Neuronal stem cell (in vitro differentiated cells): Measurements from ENCODE around the gene CMAS. TPM values are rescaled to one million over a fixed set of nuclear protein-coding genes. Genes with fewer than 3 reads are reported as not detected.

Source experiments
- DNase-seq: peaks from one replicate; pipeline ENCODE4 v3.0.0-alpha.2; 2013; ENCODE audit warnings: low spot score
- H2AFZ ChIP-seq: one replicate; pipeline ENCODE4 v1.6.1; 2013; ENCODE audit warnings: mild to moderate bottlenecking, low read length, inconsistent platforms
- H2AK5ac ChIP-seq: 2 replicates; pipeline ENCODE4 v1.6.1; 2013; ENCODE audit warnings: low read depth, mild to moderate bottlenecking, inconsistent platforms, low read length, moderate library complexity, mixed read lengths
- H2BK120ac ChIP-seq: 2 replicates; pipeline ENCODE4 v1.6.1; 2013; ENCODE audit warnings: low read depth, mild to moderate bottlenecking, inconsistent platforms, low read length, moderate library complexity, mixed read lengths
- H2BK12ac ChIP-seq: one replicate; pipeline ENCODE4 v1.6.1; 2013; ENCODE audit warnings: low read length, inconsistent platforms
- H2BK15ac ChIP-seq: 2 replicates; pipeline ENCODE4 v1.6.1; 2013; ENCODE audit warnings: mild to moderate bottlenecking, low read length, inconsistent platforms, mixed read lengths
- H2BK5ac ChIP-seq: one replicate; pipeline ENCODE4 v1.6.1; 2013; ENCODE audit warnings: inconsistent platforms, mild to moderate bottlenecking, low read length, moderate library complexity
- H3K14ac ChIP-seq: one replicate; pipeline ENCODE4 v1.6.1; 2013; ENCODE audit warnings: low read length, inconsistent platforms
- H3K18ac ChIP-seq: 2 replicates; pipeline ENCODE4 v1.6.1; 2013; ENCODE audit warnings: low read length, inconsistent platforms
- H3K23ac ChIP-seq: 2 replicates; pipeline ENCODE4 v1.6.1; 2013; ENCODE audit warnings: low read depth, mild to moderate bottlenecking, mixed read lengths, low read length, inconsistent platforms; ENCODE audit not compliant: poor library complexity
- H3K27ac ChIP-seq: replicated peaks from 3 replicates; pipeline ENCODE4 v1.5.1; 2013; ENCODE audit warnings: low read length, inconsistent platforms
- H3K27me3 ChIP-seq, 3 experiments: 2 replicates each; pipeline ENCODE4 v1.6.1; 2013; ENCODE audit warnings: low read length in 3 of 3, mild to moderate bottlenecking in 2 of 3, inconsistent platforms in 1 of 3, low read depth in 1 of 3, mixed read lengths in 1 of 3, moderate library complexity in 1 of 3; ENCODE audit not compliant: control insufficient read depth in 3 of 3, insufficient read depth in 3 of 3
- H3K36me3 ChIP-seq, 2 donors: replicated peaks in 1 of 2; 2 replicates each; pipeline ENCODE4 v1.6.1; 2013; ENCODE audit warnings: low read length in 2 of 2; ENCODE audit not compliant: control insufficient read depth in 2 of 2, insufficient read depth in 2 of 2
- H3K4ac ChIP-seq: 2 replicates; pipeline ENCODE4 v1.6.1; 2013; ENCODE audit warnings: inconsistent platforms, mild to moderate bottlenecking, low read length, moderate library complexity
- H3K4me1 ChIP-seq, 2 donors: 1 replicate in 1 of 2; 2 replicates in 1 of 2; pipeline ENCODE4 v1.6.1; 2013; ENCODE audit warnings: low read length in 2 of 2, low read depth in 1 of 2; ENCODE audit not compliant: control insufficient read depth in 2 of 2, insufficient read depth in 1 of 2
- H3K4me2 ChIP-seq: one replicate; pipeline ENCODE4 v1.6.1; 2013; ENCODE audit warnings: mild to moderate bottlenecking, low read length, inconsistent platforms; ENCODE audit not compliant: insufficient read depth, poor library complexity, severe bottlenecking
- H3K4me3 ChIP-seq, 2 donors: 2 replicates each; pipeline ENCODE4 v1.5.1; 2013; ENCODE audit warnings: low read length in 2 of 2, mild to moderate bottlenecking in 2 of 2, inconsistent platforms in 1 of 2, moderate library complexity in 1 of 2
- H3K79me1 ChIP-seq: one replicate; pipeline ENCODE4 v1.6.1; 2013; ENCODE audit warnings: low read depth, mild to moderate bottlenecking, inconsistent platforms, low read length, moderate library complexity
- H3K9ac ChIP-seq: one replicate; pipeline ENCODE4 v1.6.1; 2013; ENCODE audit warnings: mild to moderate bottlenecking, low read depth, low read length, inconsistent platforms; ENCODE audit not compliant: poor library complexity
- H3K9me3 ChIP-seq, 2 donors: replicated peaks in 1 of 2; 2 replicates each; pipeline versions ENCODE3 to v1.6.1; 2013; ENCODE audit warnings: low read length in 2 of 2, mild to moderate bottlenecking in 2 of 2, inconsistent platforms in 1 of 2, low read depth in 1 of 2, mixed read lengths in 1 of 2, moderate library complexity in 1 of 2; ENCODE audit not compliant: control insufficient read depth in 2 of 2, insufficient read depth in 1 of 2
- H4K8ac ChIP-seq: one replicate; pipeline ENCODE4 v1.6.1; 2013; ENCODE audit warnings: low read depth, mild to moderate bottlenecking, inconsistent platforms, low read length, moderate library complexity
- H4K91ac ChIP-seq: one replicate; pipeline ENCODE4 v1.6.1; 2013; ENCODE audit warnings: low read length, low read depth, mild to moderate bottlenecking, inconsistent platforms; ENCODE audit not compliant: poor library complexity
- WGBS, 2 donors: extraction: QIAGEN DNeasy Blood & Tissue Kit; methylation state at CpG; one replicate each; pipeline ENCODE4 v1.1.7; 2013; ENCODE audit warnings: missing lambda C conversion rate in 2 of 2, mixed read lengths in 1 of 2; ENCODE audit not compliant: insufficient read length in 2 of 2, insufficient replicate concordance in 1 of 2; ENCODE audit errors: extremely low coverage in 2 of 2; 5-methylcytosine and 5-hydroxymethylcytosine counted together
- polyA plus RNA-seq, 2 experiments: library from polyadenylated mRNA; stranded (reverse); fragments of 200-250 nt; gene quantifications; one replicate each; pipeline ENCODE4 v1.2.3, GENCODE V29; 2013

CMAS gene
- 37.7 TPM for polyA plus RNA-seq (2013, experiment 1 of 2)
- polyA plus RNA-seq (2013, experiment 2 of 2) = 38.7 TPM

DNA sequence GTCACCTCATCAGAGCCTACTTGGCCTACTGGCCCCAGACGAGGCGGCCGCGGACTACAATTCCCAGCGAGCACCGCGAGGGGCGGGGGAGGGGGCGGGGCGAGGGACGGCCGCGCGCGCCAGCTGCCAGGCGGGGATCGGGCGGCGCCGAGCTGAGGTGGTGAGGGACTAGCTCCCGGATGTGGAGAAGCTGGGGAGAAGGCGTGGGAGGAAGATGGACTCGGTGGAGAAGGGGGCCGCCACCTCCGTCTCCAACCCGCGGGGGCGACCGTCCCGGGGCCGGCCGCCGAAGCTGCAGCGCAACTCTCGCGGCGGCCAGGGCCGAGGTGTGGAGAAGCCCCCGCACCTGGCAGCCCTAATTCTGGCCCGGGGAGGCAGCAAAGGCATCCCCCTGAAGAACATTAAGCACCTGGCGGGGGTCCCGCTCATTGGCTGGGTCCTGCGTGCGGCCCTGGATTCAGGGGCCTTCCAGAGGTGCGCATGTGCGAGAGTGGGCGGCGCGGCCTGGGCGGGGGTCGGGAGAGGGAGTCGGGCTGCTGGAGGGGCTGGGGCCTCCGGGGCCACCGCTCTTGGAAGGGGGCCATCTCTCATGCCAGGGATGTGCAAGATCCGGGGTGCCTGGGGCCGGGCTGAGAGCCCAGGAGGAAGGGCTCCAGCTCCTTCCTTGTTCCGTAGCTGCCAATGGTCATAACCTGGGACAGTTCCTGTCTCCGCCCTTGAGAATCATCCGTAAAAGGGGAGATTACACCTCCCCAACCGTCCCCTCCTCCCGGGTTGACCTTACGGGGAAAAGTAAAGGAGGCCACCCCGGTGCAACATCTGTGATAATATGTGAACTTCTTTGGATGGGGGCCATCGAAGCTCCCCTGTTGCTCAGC, at the start of gene CMAS:
CMAS (plus strand) TSS at position 129 of the 878 bp plus-strand sequence; CDS start at position 215, 86 bp downstream.
- H3K27ac ChIP-seq = peak within 1 kb of the TSS; percentile 87
- peaks cover 0 to 23% of the 10 kb centered on the region in 2 donors for H3K36me3 ChIP-seq
- H2BK12ac ChIP-seq = no peak within 1 kb of the TSS
- no peak within 1 kb of the TSS for H4K91ac ChIP-seq
- peak; percentile 73 for DNase-seq
- H3K79me1 ChIP-seq = no peaks in the 10 kb centered on the region
- no peaks in the 10 kb centered on the region for H3K27me3 ChIP-seq
- H3K14ac ChIP-seq = peak within 1 kb of the TSS; percentile 79
- no peak within 1 kb of the TSS for H3K4ac ChIP-seq
- peak within 1 kb of the TSS; percentile 93 for H3K18ac ChIP-seq
- H3K9ac ChIP-seq = peak within 1 kb of the TSS; percentile 84
- no peak within 1 kb of the TSS for H2AK5ac ChIP-seq
- peak within 1 kb of the TSS; percentile 62 to 84 for H3K4me3 ChIP-seq
- peak within 1 kb of the TSS; percentile 72 for H2BK15ac ChIP-seq
- H2AFZ ChIP-seq = peak within 1 kb of the TSS; percentile 98
- H3K23ac ChIP-seq = peak within 1 kb of the TSS; percentile 62
- peaks cover 2 to 4% of the 10 kb centered on the region in 2 donors for H3K4me1 ChIP-seq
- H4K8ac ChIP-seq = no peak within 1 kb of the TSS
- H3K9me3 ChIP-seq = no peaks in the 10 kb centered on the region
- H2BK120ac ChIP-seq = peak within 1 kb of the TSS; percentile 62
- no CpG with 5 or more reads among the region's 64 CpGs for WGBS, 2 donors
- H3K4me2 ChIP-seq = peak within 1 kb of the TSS; percentile 73
- peak within 1 kb of the TSS; percentile 46 for H2BK5ac ChIP-seq

DNA sequence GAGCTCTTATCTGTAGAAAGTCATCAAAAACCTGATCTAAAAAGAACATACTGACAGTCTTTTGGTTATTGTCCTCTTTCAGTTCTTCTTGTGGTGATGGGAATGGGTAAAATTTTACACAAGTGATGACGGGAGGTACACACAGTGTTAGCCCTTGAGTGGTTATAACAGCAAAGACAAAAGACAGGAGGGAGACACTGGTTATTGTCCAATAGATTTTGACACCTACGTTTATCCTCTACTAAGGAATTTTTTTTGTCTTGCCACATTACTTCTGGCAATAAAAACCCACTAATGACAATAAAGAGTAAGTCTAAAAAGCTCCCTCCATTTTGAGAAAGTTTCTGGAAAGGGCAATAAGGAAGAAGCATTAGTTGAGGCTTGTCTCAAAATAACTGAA, 47.7 kb upstream of the CMAS start:
- WGBS, 2 donors = no CpG with 5 or more reads among the region's 2 CpGs
- H2BK15ac ChIP-seq = no peak overlapping the region
- no peaks in the 10 kb centered on the region for H3K79me1 ChIP-seq
- no peak overlapping the region for H2BK5ac ChIP-seq
- no peak overlapping the region for H2BK12ac ChIP-seq
- H3K4me1 ChIP-seq = no peaks in the 10 kb centered on the region
- no peak overlapping the region for H3K4ac ChIP-seq
- H3K9ac ChIP-seq = no peak overlapping the region
- no peak overlapping the region for H3K4me3 ChIP-seq
- H3K36me3 ChIP-seq = no peaks in the 10 kb centered on the region
- H4K8ac ChIP-seq = no peak overlapping the region
- no peak overlapping the region for H2AFZ ChIP-seq
- H3K18ac ChIP-seq = no peak overlapping the region
- no peak overlapping the region for H2BK120ac ChIP-seq
- H4K91ac ChIP-seq = no peak overlapping the region
- H3K9me3 ChIP-seq = no peaks in the 10 kb centered on the region
- H3K23ac ChIP-seq = no peak overlapping the region
- DNase-seq = no peak
- H3K4me2 ChIP-seq = no peak overlapping the region
- no peak overlapping the region for H3K14ac ChIP-seq
- H3K27me3 ChIP-seq = no peaks in the 10 kb centered on the region
- H3K27ac ChIP-seq = no peak overlapping the region
- H2AK5ac ChIP-seq = no peak overlapping the region

- DNase-seq = no peak
- no peak overlapping the region for H3K14ac ChIP-seq
- H3K4me2 ChIP-seq = no peak overlapping the region
- no peaks in the 10 kb centered on the region for H3K27me3 ChIP-seq
- H3K18ac ChIP-seq = no peak overlapping the region
- no peak overlapping the region for H3K27ac ChIP-seq
- no peak overlapping the region for H3K4me3 ChIP-seq
- no peaks in the 10 kb centered on the region for H3K79me1 ChIP-seq
- no peak overlapping the region for H3K23ac ChIP-seq
- H4K91ac ChIP-seq = no peak overlapping the region
- no CpG with 5 or more reads among the region's 1 CpG for WGBS, 2 donors
- H3K9me3 ChIP-seq = no peaks in the 10 kb centered on the region
- no peak overlapping the region for H2AK5ac ChIP-seq
- H3K36me3 ChIP-seq = no peaks in the 10 kb centered on the region
- no peak overlapping the region for H3K4ac ChIP-seq
- no peaks in the 10 kb centered on the region for H3K4me1 ChIP-seq
- no peak overlapping the region for H2BK12ac ChIP-seq
- H2BK120ac ChIP-seq = no peak overlapping the region
- H3K9ac ChIP-seq = no peak overlapping the region
- H2BK15ac ChIP-seq = no peak overlapping the region
- H2BK5ac ChIP-seq = no peak overlapping the region
- H4K8ac ChIP-seq = no peak overlapping the region
- no peak overlapping the region for H2AFZ ChIP-seq
Measured at GRCh38 chr12:21998782-21999181, 47.2 kb upstream of the CMAS start.

GRCh38 chr12:22002430-22002829, 43.6 kb upstream of the CMAS start:
- H3K9me3 ChIP-seq = no peaks in the 10 kb centered on the region
- no peak overlapping the region for H2BK5ac ChIP-seq
- no peak overlapping the region for H2AFZ ChIP-seq
- H4K8ac ChIP-seq = no peak overlapping the region
- no peak overlapping the region for H2AK5ac ChIP-seq
- no peaks in the 10 kb centered on the region for H3K27me3 ChIP-seq
- no peaks in the 10 kb centered on the region for H3K79me1 ChIP-seq
- no peak overlapping the region for H3K4me3 ChIP-seq
- H3K14ac ChIP-seq = no peak overlapping the region
- DNase-seq = no peak
- no peak overlapping the region for H2BK15ac ChIP-seq
- no peak overlapping the region for H2BK120ac ChIP-seq
- WGBS, 2 donors = no CpG with 5 or more reads among the region's 3 CpGs
- no peak overlapping the region for H2BK12ac ChIP-seq
- no peaks in the 10 kb centered on the region for H3K36me3 ChIP-seq
- H3K23ac ChIP-seq = no peak overlapping the region
- no peak overlapping the region for H3K4ac ChIP-seq
- no peaks in the 10 kb centered on the region for H3K4me1 ChIP-seq
- no peak overlapping the region for H3K9ac ChIP-seq
- H4K91ac ChIP-seq = no peak overlapping the region
- H3K27ac ChIP-seq = no peak overlapping the region
- H3K18ac ChIP-seq = no peak overlapping the region
- no peak overlapping the region for H3K4me2 ChIP-seq
